Measurements from ENCODE around the gene C20orf204. TPM values are rescaled to one million over a fixed set of nuclear protein-coding genes. Genes with fewer than 3 reads are reported as not detected.
"Not testable (repeated sequence)": the region's sequence is repeated elsewhere in the genome, so short reads cannot be mapped to it uniquely, and the experiment has no call there.

Gene C20orf204, protein sequence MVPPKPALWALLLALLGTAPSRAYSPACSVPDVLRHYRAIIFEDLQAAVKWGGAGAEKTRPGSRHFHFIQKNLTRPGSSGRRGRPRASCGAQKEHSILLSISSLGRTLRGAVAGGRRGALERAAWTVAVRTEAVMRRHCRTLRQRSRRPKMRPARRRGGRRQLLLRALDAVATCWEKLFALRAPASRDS
- 1 to 10 TPM; 1.3 to 1.5 (median 1.3) TPM for polyA plus RNA-seq (ENCODE audit: insufficient read length in 3 of 3)
- long read RNA-seq, donor 1 = 0 reads
- long read RNA-seq, donor 2 = 0 reads
- long read RNA-seq, donor 3, partial matches to known transcripts = 0 of 1 reads
- long read RNA-seq, donor 3, other reads (novel, unspliced or antisense) = 0 of 1 reads
- long read RNA-seq, donor 4, partial matches to known transcripts = 0 of 1 reads
- long read RNA-seq, donor 4, other reads (novel, unspliced or antisense) = 0 of 1 reads
- long read RNA-seq, donor 5, partial matches to known transcripts = 0 of 1 reads
- long read RNA-seq, donor 5, other reads (novel, unspliced or antisense) = 0 of 1 reads
- long read RNA-seq, donor 6 = 0 reads
- long read RNA-seq, donor 7, partial matches to known transcripts = 0 of 3 reads
- long read RNA-seq, donor 7, other reads (novel, unspliced or antisense) = 0 of 3 reads
- long read RNA-seq, donor 8 = 0 reads
- long read RNA-seq, donor 9 = 0 reads
- long read RNA-seq, donor 10, partial matches to known transcripts = 0 of 1 reads
- long read RNA-seq, donor 10, other reads (novel, unspliced or antisense) = 0 of 1 reads
- long read RNA-seq, donor 11 = 0 reads
- long read RNA-seq, donor 12, partial matches to known transcripts = 0 of 1 reads
- long read RNA-seq, donor 12, other reads (novel, unspliced or antisense) = 0 of 1 reads
- long read RNA-seq, donor 13 = 0 reads
- long read RNA-seq, donor 14, partial matches to known transcripts = 0 of 1 reads
- long read RNA-seq, donor 14, other reads (novel, unspliced or antisense) = 0 of 1 reads
- long read RNA-seq, donor 15 = 0 reads
- long read RNA-seq, donor 16, partial matches to known transcripts = 0 of 1 reads
- long read RNA-seq, donor 16, other reads (novel, unspliced or antisense) = 0 of 1 reads

DNA sequence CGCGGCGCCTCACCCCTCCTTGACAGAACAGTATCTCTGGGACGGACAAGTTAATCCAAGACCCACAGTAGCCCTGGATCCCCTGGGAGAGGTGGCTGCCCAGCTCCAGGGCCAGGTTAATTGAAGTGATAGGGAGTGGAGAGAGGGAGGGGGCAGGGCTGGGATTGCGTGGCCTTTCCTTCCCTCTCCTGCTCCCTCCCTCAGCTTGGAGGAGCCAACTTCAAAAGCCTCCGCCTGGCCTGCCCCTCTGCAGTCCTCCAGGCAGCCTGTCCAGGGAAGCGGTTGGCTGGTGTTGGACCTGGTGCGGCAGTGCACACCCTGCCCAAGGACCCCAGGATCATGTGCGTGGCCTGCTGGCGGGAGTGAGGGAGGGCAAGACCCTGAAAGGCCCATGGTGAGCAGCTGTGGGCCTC lies at the start of gene C20orf204:
Gene C20orf204 (plus strand): TSS at position 250 of the 413 bp plus-strand sequence. CDS start 142 bp downstream, at position 392.
- DNase-seq = no peak

DNA sequence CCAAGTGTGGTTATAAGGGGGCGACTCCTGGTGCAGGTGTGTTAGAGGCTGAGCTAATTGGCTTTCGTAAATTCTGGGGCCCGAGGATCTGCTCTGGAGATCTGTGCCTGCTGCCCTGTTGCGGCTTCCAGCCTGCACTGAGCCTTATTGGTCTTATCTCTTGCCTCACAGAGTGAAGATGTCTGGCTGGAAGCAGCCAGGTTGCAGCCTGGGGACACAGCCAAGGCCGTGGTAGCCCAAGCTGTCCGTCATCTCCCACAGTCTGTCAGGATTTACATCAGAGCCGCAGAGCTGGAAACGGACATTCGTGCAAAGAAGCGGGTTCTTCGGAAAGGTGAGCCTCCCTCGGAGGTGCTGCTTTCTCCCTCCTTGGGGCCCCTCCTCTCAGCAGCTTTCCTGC lies 35.1 kb upstream of the C20orf204 start:
- no peak for DNase-seq

DNA sequence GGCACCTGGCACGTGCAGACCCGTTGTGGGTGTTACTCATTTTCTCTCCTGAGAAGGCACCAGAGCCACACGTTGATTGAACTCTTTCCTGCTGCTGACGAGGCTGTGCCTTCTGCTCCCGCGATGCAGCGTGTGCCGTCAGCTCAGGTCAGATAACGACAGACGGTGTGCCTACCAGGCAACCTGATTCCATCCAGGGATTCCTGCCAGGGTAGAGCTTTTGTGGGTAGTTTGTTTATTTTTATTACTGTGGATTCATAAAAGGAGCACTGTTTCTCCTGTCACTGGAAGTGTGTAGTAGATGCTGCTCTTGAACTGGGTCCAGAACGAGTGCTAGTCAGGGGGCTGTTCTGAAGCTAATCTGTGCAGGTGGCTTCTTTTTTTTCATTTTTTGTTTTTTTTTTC lies 34.4 kb upstream of the C20orf204 start:
- no peak for DNase-seq

DNA sequence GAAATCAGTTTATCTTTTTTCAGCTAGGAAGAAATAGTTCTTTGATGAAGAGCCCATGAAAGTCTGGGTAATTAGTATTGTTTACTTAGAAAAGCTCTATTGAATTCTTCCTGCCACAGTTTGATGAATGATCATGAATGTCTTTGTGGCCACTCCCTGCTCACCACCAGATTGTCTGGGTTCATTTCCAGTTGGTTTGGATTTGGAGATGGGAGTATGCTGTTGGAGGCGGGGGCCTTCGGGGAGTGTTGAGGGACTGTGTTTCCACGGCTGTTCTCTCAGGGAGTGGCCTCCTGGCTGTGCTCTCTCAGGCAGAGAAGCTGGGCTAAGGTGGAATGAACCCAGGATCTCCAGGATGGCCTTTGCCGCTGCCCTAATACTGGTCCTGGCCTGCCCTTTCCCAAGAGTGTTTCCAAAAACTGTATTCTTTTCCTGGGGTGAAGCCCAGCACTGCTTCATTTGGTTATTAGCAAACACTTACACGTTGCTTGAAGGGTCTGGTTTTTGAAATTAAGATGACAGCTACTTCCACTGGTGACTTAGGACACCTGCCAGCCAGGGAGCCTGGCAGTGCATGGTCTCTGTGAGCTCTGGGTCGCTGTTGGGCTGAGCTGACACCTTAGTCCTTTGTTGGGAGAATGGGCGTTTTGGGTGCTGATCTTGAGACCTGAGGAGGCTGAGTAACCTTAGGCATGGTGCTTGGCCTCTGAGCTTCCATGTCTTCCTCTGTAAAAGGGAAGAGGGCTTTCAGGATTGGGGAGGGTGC lies 31.8 kb upstream of the C20orf204 start:
- no peak for DNase-seq

DNA sequence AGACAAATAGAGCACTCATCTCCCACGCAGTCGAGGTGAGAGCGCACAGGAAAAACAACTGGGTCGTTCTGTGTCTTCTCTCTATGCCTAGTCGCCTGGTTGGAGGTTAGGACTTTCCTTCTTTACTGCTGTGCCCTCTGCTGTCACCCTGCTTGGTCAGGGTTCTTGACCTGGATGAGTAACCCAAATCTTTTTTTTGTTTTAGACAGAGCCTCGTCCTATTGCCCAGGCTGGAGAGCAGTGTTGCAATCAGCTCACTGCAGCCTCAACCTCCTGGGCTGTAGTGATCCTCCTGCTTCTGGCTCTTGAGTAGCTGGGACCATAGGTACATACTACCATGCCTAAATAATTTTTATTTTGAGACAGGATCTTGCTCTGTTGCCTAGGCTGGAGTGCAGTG lies 30.6 kb upstream of the C20orf204 start:
- no peak for DNase-seq

DNA sequence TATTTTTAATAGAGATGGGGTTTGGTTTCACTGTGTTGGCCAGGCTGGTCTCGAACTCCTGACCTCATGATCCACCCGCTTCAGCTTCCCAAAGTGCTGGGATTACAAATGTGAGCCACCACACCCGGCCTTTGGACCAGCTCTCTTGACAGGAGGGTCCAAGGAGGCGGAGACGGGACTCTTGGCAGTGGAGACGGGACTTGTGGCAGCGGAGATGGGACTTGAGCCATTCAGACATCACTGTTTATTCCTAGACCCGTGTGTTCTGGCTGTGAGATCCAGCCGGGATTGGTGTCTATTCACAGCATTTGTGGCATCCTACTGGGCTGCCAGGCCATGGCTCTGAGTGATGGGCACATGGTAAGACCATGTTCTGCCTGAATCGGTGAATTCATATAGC lies 29.5 kb upstream of the C20orf204 start:
- DNase-seq = no peak

DNA sequence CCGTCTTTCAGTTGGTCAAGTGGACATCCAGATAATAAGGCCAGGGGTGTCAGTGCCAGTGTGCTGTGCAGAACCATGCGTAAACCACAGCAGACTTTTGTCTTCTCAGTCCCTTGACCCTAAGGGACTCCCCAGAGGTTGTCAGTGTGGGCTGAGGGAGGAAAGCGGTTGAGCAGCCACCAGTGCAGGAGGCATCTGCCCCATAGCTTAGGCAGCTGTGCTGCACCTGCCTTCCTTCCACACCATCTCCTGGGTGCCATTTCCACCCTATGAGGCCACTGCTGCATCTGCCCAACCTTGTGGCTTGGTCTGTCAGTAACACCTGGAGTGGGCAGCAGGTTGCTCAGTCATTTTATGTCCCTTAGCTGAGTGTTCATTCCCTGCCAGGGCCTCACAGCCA lies 29.1 kb upstream of the C20orf204 start:
- no peak for DNase-seq

DNA sequence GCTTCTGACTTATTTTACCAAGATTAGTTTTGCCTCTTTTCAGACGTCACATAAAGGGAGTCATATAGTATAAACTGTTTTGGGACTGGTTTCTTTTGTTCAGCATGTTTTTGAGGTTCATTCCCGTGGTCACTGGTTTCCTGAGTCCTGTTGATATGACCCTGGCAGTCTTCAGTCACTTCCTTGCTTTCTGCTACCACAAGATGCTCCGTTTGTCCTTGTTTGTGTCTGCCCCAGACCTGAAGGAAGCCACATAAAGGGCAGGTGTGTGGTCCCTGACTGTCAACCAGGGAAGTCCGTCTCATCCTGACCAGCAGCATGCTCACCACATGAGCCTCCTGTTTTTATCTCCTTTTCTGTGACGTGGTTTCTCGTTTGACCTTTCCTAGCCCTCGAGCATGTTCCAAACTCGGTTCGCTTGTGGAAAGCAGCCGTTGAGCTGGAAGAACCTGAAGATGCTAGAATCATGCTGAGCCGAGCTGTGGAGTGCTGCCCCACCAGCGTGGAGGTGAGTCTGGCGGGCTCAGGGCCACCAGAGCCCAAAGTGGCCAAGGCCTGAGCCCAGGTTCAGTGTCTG lies 26.1 kb upstream of the C20orf204 start:
- no peak for DNase-seq

DNA sequence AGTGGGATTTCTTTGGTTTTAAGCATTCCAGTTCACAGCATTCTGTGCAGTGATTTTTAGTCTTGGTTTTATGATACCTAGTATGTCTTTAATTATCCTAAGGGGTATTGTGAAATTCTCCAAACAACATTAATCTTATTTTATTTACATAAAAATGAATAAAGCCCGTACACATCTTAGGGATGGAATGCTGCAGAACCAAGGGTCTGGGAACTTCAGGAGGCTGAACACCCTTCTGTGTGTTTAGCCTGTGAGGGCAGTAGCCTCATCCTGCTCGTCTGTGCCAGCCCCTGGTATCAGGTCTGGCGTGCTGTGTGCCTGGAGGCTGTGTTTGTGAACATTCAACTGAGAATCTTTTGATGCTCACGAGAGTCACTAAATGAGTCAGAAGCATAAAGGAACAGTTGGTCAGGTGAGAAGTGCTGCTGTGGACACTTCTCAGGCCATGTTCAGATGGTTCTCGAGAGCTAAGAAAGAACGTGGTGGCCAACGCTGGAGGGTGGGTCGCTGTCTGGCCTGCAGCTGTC lies 25.2 kb upstream of the C20orf204 start:
- DNase-seq = no peak

DNA sequence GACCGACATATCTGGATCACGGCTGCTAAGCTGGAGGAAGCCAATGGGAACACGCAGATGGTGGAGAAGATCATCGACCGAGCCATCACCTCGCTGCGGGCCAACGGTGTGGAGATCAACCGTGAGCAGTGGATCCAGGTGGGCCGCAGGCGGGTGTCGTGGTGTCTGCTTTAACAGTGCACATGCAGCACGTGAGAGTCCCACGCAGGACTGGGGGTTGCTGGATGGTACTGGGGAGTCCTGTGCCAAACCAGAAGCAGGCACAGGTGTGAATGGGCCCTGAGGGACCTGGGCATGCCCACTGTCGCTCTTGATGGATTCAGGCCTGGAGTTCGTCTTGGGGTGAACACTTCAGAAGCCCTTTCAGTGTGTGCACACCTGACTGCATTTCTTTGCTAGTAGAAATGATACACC lies 24.6 kb upstream of the C20orf204 start:
- no peak for DNase-seq

DNA sequence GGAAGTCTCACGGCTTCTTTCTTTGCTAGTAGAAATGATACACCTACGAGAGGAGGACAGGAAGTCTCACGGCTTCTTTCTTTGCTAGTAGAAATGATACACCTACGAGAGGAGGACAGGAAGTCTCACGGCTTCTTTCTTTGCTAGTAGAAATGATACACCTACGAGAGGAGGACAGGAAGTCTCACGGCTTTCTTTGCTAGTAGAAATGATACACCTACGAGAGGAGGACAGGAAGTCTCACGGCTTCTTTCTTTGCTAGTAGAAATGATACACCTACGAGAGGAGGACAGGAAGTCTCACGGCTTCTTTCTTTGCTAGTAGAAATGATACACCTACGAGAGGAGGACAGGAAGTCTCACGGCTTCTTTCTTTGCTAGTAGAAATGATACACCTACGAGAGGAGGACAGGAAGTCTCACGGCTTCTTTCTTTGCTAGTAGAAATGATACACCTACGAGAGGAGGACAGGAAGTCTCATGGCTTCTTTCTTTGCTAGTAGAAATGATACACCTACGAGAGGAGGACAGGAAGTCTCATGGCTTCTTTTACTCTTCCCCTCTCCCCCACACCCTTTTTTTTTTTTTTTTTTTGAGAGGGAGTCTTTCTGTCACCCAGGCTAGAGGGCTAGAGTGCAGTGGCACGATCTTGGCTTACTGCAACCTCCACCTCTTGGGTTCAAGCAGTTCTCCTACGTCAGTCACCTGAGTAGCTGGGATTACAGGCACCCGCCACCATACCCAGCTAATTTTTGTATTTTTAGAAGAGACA lies 23.4 kb upstream of the C20orf204 start:
- DNase-seq = not testable (repeated sequence)

DNA sequence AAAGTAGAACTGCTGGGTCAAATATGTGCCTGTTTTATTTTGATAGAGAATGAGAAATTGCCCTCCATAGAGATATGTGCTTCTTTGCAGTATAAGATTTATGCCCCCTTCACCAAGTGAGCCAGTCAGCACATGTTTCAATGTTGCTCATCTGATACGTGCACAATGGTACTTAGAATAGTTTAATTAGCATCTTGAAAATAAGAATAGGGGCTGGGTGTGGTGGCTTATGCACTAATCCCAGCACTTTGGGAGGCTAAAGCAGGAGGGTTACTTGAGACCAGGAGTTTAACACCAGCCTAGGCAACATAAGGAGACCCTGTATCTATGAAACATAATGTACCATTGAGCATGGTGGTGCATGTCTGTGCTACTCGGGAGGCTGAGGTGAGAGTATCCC lies 20.3 kb upstream of the C20orf204 start:
- no peak for DNase-seq

DNA sequence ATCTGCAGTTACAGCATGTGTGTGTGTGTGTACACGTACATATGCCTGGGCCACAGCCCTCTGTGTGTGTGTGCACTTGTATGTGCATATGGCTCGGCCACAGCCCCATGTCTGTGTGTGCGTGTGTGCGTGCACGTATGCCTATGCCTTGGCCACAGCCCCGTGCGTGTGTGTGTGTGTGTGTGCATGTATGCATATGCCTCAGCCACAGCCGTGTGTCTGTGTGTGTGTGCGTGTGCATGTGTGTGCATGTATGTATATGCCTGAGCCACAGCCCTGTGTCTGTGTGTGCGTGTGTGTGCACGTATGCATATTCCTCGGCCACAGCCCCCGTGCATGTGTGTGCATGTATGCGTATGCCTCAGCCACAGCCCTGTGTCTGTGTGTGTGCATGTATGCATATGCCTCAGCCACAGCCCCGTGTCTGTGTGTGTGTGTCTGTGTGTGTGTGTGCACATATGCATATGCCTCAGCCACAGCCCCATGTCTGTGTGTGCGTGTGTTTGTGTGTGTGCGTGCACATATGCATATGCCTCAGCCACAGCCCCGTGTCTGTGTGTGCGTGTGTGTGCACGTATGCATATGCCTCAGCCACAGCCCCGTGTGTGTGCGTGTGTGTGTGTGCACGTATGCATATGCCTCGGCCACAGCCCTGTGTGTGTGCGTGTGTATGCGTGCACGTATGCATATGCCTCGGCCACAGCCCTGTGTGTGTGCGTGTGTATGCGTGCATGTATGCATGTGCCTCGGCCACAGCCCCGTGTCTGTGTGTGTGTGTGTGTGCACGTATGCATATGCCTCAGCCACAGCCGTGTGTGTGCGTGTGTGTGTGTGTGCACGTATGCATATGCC lies 14.6 kb upstream of the C20orf204 start:
- no peak for DNase-seq

DNA sequence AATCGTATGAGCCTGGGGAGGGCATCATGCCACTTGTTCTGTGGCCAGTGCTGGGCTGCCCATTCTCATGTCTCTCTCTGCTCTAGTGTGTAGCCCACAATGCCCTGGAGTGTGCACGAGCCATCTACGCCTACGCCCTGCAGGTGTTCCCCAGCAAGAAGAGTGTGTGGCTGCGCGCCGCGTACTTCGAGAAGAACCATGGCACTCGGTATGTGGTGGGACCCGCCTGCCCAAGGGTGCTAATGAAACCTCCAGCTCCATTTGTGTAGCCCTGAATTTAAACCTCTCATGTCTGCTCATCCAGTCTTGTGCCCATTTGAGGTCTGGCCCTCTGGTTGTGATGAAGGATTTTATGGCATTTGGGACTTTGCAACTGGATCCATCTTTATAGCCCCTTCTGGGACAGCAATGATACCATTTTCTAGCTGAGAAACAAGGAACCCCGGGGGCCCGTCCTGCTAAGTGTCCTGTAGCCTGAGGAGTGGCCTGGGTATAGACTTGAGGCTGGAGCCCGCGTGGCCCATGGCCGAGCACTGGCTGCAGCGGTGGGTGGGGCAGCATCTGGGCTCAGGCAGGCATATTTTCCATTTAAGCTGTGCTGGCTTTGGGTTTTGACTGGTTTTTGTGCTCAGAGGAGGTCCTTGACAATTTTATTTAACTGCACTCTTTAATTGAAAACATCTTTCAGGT lies 13.2 kb upstream of the C20orf204 start:
- no peak for DNase-seq

DNA sequence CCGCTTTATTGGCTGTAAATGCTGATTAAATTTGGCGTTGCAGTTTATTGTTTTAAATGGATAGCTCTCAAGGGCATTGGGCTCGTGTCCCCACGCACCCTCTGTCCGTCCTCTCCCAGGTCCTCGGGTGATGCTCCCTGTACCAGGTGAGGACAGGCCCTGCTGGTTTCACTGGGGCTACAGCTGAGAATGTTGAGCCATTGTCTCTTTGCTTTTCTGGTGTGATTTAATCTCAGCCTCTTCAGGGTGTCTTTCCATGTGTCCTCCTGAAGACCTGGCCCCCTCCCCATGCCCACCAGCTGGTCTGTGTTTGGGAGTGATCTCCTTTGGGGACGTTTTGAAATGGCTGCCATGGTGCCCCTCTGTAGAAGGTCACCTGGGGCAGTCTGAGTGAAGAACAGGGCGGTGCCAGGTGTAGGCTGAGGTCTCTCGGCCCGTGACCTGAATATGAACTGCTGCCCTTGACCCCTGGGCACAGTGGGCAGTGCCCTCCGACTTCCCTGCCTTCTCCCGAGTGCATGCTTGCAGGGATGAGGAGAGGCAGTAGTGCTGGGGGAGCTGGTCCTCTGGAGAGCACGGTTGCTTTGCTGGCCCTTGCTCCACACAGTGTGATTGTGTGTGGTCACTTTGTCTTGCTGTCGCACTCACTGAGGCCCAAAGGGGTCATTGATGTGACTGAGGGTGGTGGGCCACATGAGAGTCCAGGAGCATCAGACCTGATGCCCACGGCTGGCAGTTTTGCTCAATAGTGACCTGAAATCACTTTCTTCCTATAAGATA lies 12.4 kb upstream of the C20orf204 start:
- no peak for DNase-seq

DNA sequence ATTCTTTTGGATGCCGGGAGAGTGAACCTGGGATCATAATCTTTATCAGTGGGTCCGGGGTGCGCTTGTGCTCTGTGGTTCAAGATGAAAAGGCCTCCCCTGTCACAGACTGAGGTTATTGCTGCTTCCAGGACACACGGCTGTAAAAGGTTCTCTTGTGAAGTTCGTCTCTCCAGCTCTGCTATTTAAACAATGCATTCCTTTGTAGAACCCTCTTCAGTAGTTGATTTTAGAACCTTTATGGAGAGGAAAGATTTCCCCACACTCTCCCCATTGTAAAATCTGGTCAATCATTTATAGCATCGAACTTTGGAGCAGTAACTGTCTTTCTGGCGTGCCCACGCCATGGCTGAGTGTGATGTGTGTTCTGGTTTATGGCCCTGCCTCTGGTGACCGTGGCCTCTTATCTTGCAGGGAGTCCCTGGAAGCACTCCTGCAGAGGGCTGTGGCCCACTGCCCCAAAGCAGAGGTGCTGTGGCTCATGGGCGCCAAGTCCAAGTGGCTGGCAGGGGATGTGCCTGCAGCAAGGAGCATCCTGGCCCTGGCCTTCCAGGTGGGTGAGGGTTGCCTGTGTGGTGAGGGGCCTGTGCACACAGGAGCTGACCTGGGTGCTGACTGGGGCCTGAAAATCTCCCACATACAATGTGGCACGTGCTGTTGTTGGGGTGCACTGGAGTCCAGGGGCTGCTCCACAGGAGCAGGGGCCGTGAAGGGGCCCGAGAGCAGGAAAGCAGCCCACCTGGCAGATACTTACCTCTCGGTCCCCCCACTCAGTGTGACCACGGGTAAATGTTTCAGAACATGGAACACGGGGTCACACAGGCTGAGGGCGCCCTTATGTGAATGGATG lies 11.6 kb upstream of the C20orf204 start:
- DNase-seq = no peak
